NCI-H69 (cell line): ENCODE results near the gene SYN1.

Experiments used
- DNase-seq: peaks from one replicate; lab custom pipeline; 2025; lab: John Stamatoyannopoulos, UW

The SYN1 gene

DNA sequence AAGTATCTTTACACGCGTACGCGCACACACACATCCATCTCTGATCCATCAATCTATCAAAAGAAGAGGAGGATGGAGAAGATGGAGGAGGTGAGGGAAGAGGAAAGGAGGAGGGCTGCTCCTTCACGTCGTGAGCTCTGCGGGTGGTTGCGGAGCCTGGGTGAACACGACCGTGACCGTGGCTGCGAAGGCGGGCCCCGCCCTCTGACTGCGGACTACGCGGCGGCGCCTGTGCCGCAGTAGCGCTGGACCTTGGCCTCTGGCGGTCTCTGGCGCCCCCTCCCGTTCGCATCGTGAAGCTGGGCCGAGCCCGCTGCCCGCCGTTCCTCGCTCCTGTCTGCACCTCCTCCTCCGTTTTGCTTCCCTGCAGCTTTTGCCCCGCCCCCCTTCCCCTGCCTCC is 96.4 kb downstream of the SYN1 start:
- peak; percentile 82 for DNase-seq
